ENCODE measurements around the gene MS4A3.

DNA sequence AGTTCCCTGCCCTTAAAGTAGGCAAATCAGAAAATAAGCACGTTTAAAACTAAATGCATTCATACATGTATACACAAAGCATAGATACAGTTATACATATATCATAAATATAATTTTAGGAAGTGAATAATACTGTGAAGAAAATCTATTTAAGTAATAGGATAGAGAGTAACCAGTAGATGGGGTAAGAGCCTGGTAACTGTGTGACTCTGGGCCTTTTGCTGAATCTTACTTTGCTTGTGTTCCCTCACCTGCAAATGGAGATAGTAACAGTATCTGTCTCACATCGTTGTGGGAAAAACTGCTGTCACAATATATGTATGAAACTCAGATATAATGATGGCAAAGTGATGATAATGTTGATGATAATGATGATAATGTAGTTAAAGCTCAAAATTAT is 61.9 kb downstream of the MS4A3 start:
- TF ChIP-seq, protein P1, sequence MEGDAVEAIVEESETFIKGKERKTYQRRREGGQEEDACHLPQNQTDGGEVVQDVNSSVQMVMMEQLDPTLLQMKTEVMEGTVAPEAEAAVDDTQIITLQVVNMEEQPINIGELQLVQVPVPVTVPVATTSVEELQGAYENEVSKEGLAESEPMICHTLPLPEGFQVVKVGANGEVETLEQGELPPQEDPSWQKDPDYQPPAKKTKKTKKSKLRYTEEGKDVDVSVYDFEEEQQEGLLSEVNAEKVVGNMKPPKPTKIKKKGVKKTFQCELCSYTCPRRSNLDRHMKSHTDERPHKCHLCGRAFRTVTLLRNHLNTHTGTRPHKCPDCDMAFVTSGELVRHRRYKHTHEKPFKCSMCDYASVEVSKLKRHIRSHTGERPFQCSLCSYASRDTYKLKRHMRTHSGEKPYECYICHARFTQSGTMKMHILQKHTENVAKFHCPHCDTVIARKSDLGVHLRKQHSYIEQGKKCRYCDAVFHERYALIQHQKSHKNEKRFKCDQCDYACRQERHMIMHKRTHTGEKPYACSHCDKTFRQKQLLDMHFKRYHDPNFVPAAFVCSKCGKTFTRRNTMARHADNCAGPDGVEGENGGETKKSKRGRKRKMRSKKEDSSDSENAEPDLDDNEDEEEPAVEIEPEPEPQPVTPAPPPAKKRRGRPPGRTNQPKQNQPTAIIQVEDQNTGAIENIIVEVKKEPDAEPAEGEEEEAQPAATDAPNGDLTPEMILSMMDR (IDR thresholded peaks at IDR 0.05): no peak
- TF ChIP-seq POLR2AphosphoS5 (IDR thresholded peaks at IDR 0.05; ENCODE audit: insufficient read depth in 1 of 2, low read depth in 1 of 2) (no peak), POLR2A (IDR thresholded peaks at IDR 0.05) (no peak)

All from vagina (tissue), 2 donors.